ENCODE measurements around the gene ZNF571.

ZNF571 gene

DNA sequence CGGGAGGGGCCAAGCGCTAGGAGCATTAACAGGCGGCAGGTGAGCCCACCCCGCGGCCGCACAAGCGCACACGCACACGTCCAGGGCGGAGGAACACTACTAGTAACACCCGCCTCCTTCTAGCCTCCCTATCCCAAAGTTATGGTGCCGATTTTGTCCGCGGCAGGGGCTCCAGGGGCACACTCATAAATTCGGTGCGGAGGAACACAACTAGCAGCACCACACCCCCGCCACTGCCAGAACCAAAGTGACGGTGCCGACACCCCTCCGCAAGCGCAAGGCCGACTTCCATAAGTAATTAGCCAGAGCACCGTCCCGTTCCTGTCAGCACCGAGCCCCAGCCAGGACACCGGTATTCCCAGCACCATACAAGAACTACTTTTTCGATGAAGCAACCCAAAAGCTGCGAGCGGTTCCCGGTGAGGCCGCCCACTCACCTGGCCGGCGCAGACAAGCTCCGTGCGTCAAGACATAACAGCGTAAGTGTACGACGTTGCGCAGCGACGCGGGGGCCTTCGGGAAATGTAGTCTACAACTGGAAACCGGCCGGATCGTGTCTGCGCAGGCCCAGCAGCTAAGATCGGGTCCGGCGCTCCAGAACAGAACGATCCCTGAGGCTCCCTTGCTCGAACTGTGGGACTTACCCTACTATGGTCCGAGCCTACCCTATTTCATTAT is at the start of gene ZNF571, which contains the start of gene ZNF540:
Gene ZNF571 (minus strand): TSS at position 489 of the 678 bp plus-strand sequence. CDS start 8,116 bp downstream, outside the sequence.
Gene ZNF540 (plus strand): TSS at position 573 of the 678 bp plus-strand sequence. CDS start 3,572 bp downstream, outside the sequence.
- TF ChIP-seq, protein P1, sequence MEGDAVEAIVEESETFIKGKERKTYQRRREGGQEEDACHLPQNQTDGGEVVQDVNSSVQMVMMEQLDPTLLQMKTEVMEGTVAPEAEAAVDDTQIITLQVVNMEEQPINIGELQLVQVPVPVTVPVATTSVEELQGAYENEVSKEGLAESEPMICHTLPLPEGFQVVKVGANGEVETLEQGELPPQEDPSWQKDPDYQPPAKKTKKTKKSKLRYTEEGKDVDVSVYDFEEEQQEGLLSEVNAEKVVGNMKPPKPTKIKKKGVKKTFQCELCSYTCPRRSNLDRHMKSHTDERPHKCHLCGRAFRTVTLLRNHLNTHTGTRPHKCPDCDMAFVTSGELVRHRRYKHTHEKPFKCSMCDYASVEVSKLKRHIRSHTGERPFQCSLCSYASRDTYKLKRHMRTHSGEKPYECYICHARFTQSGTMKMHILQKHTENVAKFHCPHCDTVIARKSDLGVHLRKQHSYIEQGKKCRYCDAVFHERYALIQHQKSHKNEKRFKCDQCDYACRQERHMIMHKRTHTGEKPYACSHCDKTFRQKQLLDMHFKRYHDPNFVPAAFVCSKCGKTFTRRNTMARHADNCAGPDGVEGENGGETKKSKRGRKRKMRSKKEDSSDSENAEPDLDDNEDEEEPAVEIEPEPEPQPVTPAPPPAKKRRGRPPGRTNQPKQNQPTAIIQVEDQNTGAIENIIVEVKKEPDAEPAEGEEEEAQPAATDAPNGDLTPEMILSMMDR (conservative IDR thresholded peaks at IDR 0.05; ENCODE audit: control insufficient read depth, insufficient read depth, low read depth, low read length): no peak
- DNase-seq (ENCODE audit: low read depth): peak; percentile 93
- H3K4me3 ChIP-seq (ENCODE audit: control insufficient read depth, low read depth, low read length): peak within 1 kb of the TSS; percentile 87

- peak; percentile 2 for DNase-seq (ENCODE audit: low read depth)
- TF ChIP-seq, protein P1 (conservative IDR thresholded peaks at IDR 0.05; ENCODE audit: control insufficient read depth, insufficient read depth, low read depth, low read length): no peak
- no peak overlapping the region for H3K4me3 ChIP-seq (ENCODE audit: control insufficient read depth, low read depth, low read length)
Observed at GRCh38 chr19:37635076-37636056, 40.8 kb upstream of the ZNF571 start.

DNA sequence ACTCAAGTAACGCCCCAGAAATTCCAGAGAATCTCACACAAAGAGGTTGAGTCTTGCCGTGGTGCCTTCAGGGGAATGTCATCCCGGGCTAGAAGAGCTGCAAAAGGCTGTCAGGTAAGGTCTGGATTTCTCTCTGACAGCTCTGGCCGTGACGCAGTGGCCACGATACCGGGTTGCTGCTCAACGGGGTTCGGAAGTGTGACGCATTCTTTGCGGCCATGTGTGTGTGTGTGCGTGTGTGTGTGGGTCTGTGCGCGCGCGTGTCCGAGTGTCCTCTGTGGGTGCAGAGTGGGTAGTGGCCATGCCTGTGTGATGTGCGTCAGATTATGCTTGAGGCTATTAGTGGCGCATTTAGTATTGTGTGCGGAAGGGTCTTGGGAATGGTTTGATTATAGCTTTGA is 390 bp upstream of the ZNF571 start:
- peak overlapping the region; percentile 87 for H3K4me3 ChIP-seq (ENCODE audit: control insufficient read depth, low read depth, low read length)
- TF ChIP-seq, protein P1 (conservative IDR thresholded peaks at IDR 0.05; ENCODE audit: control insufficient read depth, insufficient read depth, low read depth, low read length): no peak
- DNase-seq (ENCODE audit: low read depth): peak; percentile 55

- TF ChIP-seq, protein P1 (conservative IDR thresholded peaks at IDR 0.05; ENCODE audit: control insufficient read depth, insufficient read depth, low read depth, low read length): no peak
- DNase-seq (ENCODE audit: low read depth): no peak
- H3K4me3 ChIP-seq (ENCODE audit: control insufficient read depth, low read depth, low read length): peak overlapping the region; percentile 87
Observed at GRCh38 chr19:37593996-37594303, 642 bp downstream of the ZNF571 start.

DNA sequence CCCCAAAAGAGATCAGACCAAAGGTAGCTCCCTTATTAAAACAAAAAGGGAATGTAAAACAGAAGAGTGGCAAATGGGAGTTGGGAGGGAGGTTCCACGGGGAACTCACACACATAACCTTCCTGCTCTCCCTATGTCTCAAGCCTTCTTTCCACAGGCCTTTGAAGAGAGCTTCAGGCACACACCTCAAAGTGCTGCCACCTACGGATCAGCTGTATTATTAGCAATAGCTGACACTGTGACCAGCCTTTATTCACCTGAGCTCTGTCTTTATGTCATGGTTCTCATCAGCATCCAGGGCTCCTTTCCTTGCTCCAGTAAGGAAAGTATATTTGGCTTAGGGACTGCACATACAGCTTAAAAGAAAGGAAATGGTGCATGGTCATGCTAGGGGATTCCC is 11.3 kb downstream of the ZNF571 start:
- TF ChIP-seq, protein P1 (conservative IDR thresholded peaks at IDR 0.05; ENCODE audit: control insufficient read depth, insufficient read depth, low read depth, low read length): no peak
- no peak overlapping the region for H3K4me3 ChIP-seq (ENCODE audit: control insufficient read depth, low read depth, low read length)
- no peak for DNase-seq (ENCODE audit: low read depth)

- peak; percentile 68 for DNase-seq (ENCODE audit: low read depth)
- H3K4me3 ChIP-seq (ENCODE audit: control insufficient read depth, low read depth, low read length): no peak overlapping the region
- TF ChIP-seq, protein P1 (conservative IDR thresholded peaks at IDR 0.05; ENCODE audit: control insufficient read depth, insufficient read depth, low read depth, low read length): no peak
Observed at GRCh38 chr19:37572203-37572602, 22.4 kb downstream of the ZNF571 start.

Measured in fibroblast of mammary gland (primary cell).